ENCODE measurements around the gene HSPH1. TPM values are rescaled to one million over a fixed set of nuclear protein-coding genes. Genes with fewer than 3 reads are reported as not detected.

HSPH1 gene
- total and polyA plus RNA-seq, 2 of the 13 experiments (the other 11 are each of a cell fraction or from before 2014, with no cell fraction given), result 13.0 to 62.9 TPM

GRCh38 chr13:31200637-31200971 is 38.9 kb upstream of the HSPH1 start:
- CTCF ChIA-PET (ENCODE audit: low intra/inter-chr PET ratio, low total read pairs), result interaction anchor here (1.8 kb wide), 1 partner anchor 223 kb away, joined by 8 read pairs; no protein-coding TSS in a partner anchor
- intact Hi-C loops (cut with micrococcal nuclease; ENCODE audit: unreplicated experiment), result loop anchor here (1.0 to 2.0 kb wide), 2 partner anchors 40 to 224 kb away; partner anchors contain the start of gene HSPH1
- TF ChIP-seq HOMEZ (CRISPR knock-in tag; IDR thresholded peaks at IDR 0.05; ENCODE audit: low read depth) (no peak), ATRX (CRISPR knock-in tag; IDR thresholded peaks at IDR 0.05; ENCODE audit: borderline replicate concordance) (no peak), ZNF710 (CRISPR knock-in tag; IDR thresholded peaks at IDR 0.05; ENCODE audit: borderline replicate concordance) (0 out of 2 replicates have a peak, but pooled peaks have one; percentile 22), KAT2B (IDR thresholded peaks at IDR 0.05; ENCODE audit: borderline replicate concordance, low read depth, low read length) (no peak), RNF2 (conservative IDR thresholded peaks at IDR 0.05; ENCODE audit: low read depth) (0 out of 2 replicates have a peak, but pooled peaks have one; percentile 13), E2F1 (CRISPR knock-in tag; IDR thresholded peaks at IDR 0.05) (0 out of 2 replicates have a peak, but pooled peaks have one; percentile 12), ZNF333 (CRISPR knock-in tag; IDR thresholded peaks at IDR 0.05; ENCODE audit: borderline replicate concordance) (0 out of 2 replicates have a peak, but pooled peaks have one; percentile 12), TFDP1 (CRISPR knock-in tag; IDR thresholded peaks at IDR 0.05; ENCODE audit: borderline replicate concordance) (0 out of 2 replicates have a peak, but pooled peaks have one; percentile 59), ZFY (CRISPR knock-in tag; IDR thresholded peaks at IDR 0.05) (peak; percentile 70), MAX (IDR thresholded peaks at IDR 0.05) (0 out of 2 replicates have a peak, but pooled peaks have one; percentile 56), DMTF1 (CRISPR knock-in tag; IDR thresholded peaks at IDR 0.05) (no peak), CSRNP2 (CRISPR knock-in tag; conservative IDR thresholded peaks at IDR 0.05; ENCODE audit: low read depth) (no peak), ZMYM4 (CRISPR knock-in tag; IDR thresholded peaks at IDR 0.05) (peak; percentile 9; the same call in 1 of the 2 replicates)

More at GRCh38 chr13:31200637-31200971, 38.9 kb upstream of the HSPH1 start:
- WGBS (ENCODE audit: low lambda C conversion rate), result 0% methylated on average over 6 of the region's 34 CpGs
- no peaks in the 10 kb centered on the region for H3K79me2 ChIP-seq (ENCODE audit: insufficient read depth, low read length)
- in situ Hi-C loops (cut with HindIII; ENCODE audit: extremely low pct_ligation_motif_present, low pct_unique_long_range_greater_than_20kb), result loop anchor here (5.0 kb wide), 1 partner anchor 38 kb away; the partner anchor contains the start of gene HSPH1
- H4K20me1 ChIP-seq (ENCODE audit: insufficient read depth, low read length), result no peaks in the 10 kb centered on the region
- H3K36me3 ChIP-seq (replicated peaks in 1 of 2; ENCODE audit: control insufficient read depth in 1 of 2, insufficient read depth in 2 of 2, low read length in 2 of 2), result no peaks in the 10 kb centered on the region
- no peak for FAIRE-seq
- H3K9me3 ChIP-seq (ENCODE audit: low read length), result no peaks in the 10 kb centered on the region
- no TSS peak for BruUV-seq (replicated peaks)
- no peak overlapping the region for H2AFZ ChIP-seq (ENCODE audit: low read length)
- peak overlapping the region; percentile 77 for H3K9ac ChIP-seq (ENCODE audit: insufficient read depth, low read depth, low read length)
- H3K27ac ChIP-seq (ENCODE audit: extremely low read length, insufficient read depth, low read length), result peak overlapping the region; percentile 75
- peak; percentile 78 for ATAC-seq
- H3K4me2 ChIP-seq (ENCODE audit: low read depth, low read length), result peak overlapping the region; percentile 87
- DNase-seq (ENCODE audit: low spot score), result peak; percentile 24
- POLR2A ChIA-PET, result interaction anchor here (0.7 kb wide), 1 partner anchor 40 kb away, joined by 3 read pairs; no protein-coding TSS in a partner anchor
- H3K27me3 ChIP-seq (ENCODE audit: control insufficient read depth in 1 of 2, insufficient read depth in 2 of 2, low read length in 2 of 2), result peaks cover 0 to 11% of the 10 kb centered on the region in 2 experiments; a peak in 3 of 5 replicates
- H3K4me3 ChIP-seq (replicated peaks in 1 of 3; ENCODE audit: insufficient read depth in 1 of 3, low read depth in 2 of 3, low read length in 3 of 3), result peak overlapping the region; percentile 71 to 81 (median 80)
- peaks cover 38% of the 10 kb centered on the region for H3K4me1 ChIP-seq (ENCODE audit: insufficient read depth, low read length)

Measured in HepG2 (cell line).